GM12873 (cell line): ENCODE measurements around the gene PARD3B.

Experiments used
- CTCF ChIP-seq: IDR thresholded peaks from 2 replicates; pipeline ENCODE4 v1.5.1; 2012; ENCODE audit warnings: low read depth, mild to moderate bottlenecking, moderate library complexity, low read length, control low read depth; ENCODE audit not compliant: insufficient read depth; ENCODE audit errors: missing control alignments

Gene PARD3B

GRCh38 chr2:205475416-205475768, 930.1 kb downstream of the PARD3B start:
- TF ChIP-seq CTCF, result no peak

- TF ChIP-seq CTCF, result no peak
These were observed 931.9 kb downstream of the PARD3B start for GRCh38 chr2:205477016-205477705.

- no peak for TF ChIP-seq CTCF
These were observed 936.6 kb downstream of the PARD3B start for GRCh38 chr2:205481861-205482260.

- no peak for TF ChIP-seq CTCF
These were observed 937.3 kb downstream of the PARD3B start for GRCh38 chr2:205482399-205483081.

GRCh38 chr2:205483095-205483494, 937.8 kb downstream of the PARD3B start:
- TF ChIP-seq CTCF, result no peak

- no peak for TF ChIP-seq CTCF
These were observed 938.9 kb downstream of the PARD3B start for GRCh38 chr2:205484215-205484614.

GRCh38 chr2:205484764-205485163, 939.5 kb downstream of the PARD3B start:
- no peak for TF ChIP-seq CTCF
